ENCODE results near the gene C1orf35.

C1orf35 gene

DNA sequence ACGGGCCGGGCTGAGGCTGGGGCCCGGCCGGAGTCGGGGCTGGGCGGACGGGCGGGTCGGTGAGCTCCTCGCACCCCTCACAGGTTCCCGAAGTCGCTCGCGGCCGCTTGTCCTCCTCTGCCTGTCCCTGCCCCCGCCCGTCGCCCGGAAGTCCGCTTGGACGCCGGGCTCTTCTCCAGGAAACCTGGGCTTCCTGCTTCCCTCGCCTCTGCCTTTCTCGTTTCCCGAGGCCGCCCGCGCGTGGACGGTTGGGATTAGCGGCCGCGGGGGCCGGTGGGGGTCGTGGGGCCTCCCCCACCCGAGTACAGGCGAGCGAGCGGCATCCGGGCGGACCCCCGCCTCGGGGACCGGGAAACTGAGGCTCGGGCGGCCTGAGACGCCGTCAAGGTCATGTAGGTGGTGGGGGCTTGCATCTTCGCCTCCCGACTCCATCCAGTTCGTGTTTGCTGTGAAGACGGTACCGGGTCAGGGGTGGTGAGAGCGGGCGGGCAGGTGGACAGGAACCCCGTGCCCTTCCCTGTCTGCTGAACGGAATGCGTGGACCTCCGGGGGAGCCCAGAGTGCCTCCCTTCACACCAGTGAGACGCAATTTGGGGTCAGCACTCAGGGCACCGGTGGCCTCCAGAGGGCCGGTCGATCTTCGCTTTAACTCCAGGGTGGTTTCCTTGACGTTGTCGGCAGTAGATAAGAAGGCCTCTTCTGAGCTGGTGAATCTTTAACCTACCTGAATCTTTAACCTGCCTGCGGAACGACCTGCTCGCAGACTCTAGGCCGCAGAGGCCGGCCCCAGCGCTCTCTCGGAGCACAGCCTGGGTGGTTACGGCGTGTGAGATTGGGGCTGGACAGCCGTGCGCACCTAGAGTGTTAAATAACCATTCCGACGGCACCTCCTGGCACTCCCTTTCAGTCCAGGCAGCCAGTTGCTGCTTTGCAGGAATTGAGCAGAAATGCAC lies 19.9 kb downstream of the C1orf35 start:
- no peaks in the 10 kb centered on the region for H3K27me3 ChIP-seq (ENCODE audit: insufficient read depth, low read depth, severe bottlenecking)
- H3K27ac ChIP-seq = peak overlapping the region; percentile 83
- H3K4me3 ChIP-seq (ENCODE audit: low read depth, low read length) = peak overlapping the region; percentile 85
- no peak for DNase-seq
- TF ChIP-seq, protein P1, sequence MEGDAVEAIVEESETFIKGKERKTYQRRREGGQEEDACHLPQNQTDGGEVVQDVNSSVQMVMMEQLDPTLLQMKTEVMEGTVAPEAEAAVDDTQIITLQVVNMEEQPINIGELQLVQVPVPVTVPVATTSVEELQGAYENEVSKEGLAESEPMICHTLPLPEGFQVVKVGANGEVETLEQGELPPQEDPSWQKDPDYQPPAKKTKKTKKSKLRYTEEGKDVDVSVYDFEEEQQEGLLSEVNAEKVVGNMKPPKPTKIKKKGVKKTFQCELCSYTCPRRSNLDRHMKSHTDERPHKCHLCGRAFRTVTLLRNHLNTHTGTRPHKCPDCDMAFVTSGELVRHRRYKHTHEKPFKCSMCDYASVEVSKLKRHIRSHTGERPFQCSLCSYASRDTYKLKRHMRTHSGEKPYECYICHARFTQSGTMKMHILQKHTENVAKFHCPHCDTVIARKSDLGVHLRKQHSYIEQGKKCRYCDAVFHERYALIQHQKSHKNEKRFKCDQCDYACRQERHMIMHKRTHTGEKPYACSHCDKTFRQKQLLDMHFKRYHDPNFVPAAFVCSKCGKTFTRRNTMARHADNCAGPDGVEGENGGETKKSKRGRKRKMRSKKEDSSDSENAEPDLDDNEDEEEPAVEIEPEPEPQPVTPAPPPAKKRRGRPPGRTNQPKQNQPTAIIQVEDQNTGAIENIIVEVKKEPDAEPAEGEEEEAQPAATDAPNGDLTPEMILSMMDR (IDR thresholded peaks at IDR 0.05; ENCODE audit: low read depth, low read length) = no peak
- no peaks in the 10 kb centered on the region for H3K9me3 ChIP-seq (ENCODE audit: severe bottlenecking)
- peaks cover 3% of the 10 kb centered on the region for H3K36me3 ChIP-seq

DNA sequence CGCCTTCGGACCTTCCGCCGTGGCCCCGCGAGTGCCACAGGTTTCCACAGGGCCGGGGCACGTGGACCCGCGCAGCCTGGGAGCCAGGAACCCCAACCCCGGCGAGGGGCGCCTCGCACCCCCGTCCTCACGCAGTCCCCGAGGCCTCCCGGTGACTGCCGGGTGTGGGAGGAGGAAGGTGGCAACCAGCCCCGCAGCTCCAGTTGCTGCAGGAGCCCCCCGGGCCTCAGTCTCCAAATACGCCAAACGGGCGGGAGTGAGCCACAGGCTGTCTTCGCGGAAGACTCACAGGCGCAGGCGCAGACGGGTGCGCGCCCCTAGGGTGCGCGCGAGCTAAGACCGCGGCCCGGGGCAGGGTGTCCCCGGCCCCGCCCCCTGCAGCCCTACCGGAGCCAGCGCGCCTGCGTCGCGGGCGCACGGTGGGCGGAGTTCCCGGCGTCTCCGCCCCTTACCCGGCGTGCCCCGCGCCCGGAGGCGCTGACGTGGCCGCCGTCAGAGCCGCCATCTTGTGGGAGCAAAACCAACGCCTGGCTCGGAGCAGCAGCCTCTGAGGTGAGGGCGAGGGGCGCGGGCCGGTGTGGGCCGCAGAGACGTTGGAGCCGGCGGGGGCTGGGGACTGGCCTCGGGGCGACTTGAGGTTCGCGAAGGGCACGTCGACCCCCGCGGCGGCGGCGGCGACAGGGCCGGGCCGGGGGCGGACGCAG lies 20.8 kb downstream of the C1orf35 start, which contains the start of gene ARF1:
Gene ARF1 (plus strand): TSS at position 495 of the 704 bp plus-strand sequence. CDS start 14,407 bp downstream, outside the sequence.
- Histone ChIP-seq H3K9me3 (ENCODE audit: severe bottlenecking) (no peaks in the 10 kb centered on the region), H3K36me3 (peaks cover 3% of the 10 kb centered on the region), H3K4me3 (ENCODE audit: low read depth, low read length) (peak within 1 kb of the TSS; percentile 85), H3K27me3 (ENCODE audit: insufficient read depth, low read depth, severe bottlenecking) (no peaks in the 10 kb centered on the region), H3K27ac (peak within 1 kb of the TSS; percentile 83)
- TF ChIP-seq, protein P1 (IDR thresholded peaks at IDR 0.05; ENCODE audit: low read depth, low read length) = no peak
- peak; percentile 72 for DNase-seq

DNA sequence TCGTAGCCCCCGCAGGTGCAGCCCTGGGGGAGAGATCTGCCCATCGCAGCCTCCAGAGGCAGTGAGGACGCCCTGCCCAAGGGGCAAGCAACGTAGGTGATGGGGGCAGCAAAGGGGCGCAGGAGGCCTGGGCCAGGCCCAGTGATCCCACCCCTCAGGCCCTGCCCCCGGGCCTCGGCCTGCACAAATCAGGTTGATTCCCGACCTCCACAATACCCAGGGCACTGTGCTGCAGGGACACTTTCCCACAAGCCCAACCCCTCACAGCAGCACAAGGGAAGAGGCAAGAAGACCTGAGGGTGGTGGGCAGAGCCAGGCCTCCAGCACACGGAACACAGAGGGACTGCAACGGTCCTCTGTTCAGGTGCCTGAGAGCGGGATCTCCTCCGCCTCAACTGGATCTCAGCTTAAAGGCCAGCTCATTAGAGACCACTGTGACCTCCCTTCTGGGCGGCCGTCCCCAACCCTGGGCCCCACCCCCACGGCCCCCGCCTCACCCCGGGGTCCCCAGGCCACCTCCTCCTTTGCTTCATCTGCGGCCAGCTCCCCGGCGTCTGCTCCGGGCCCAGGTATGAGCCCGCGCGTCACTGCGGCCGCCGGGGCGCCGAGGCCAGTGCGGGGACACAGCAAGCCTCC lies 21.4 kb downstream of the C1orf35 start:
- TF ChIP-seq, protein P1 (IDR thresholded peaks at IDR 0.05; ENCODE audit: low read depth, low read length) = no peak
- Histone ChIP-seq H3K27ac (peak overlapping the region; percentile 76), H3K27me3 (ENCODE audit: insufficient read depth, low read depth, severe bottlenecking) (no peaks in the 10 kb centered on the region), H3K36me3 (peaks cover 3% of the 10 kb centered on the region), H3K9me3 (ENCODE audit: severe bottlenecking) (no peaks in the 10 kb centered on the region), H3K4me3 (ENCODE audit: low read depth, low read length) (peak overlapping the region; percentile 69)
- DNase-seq = no peak

DNA sequence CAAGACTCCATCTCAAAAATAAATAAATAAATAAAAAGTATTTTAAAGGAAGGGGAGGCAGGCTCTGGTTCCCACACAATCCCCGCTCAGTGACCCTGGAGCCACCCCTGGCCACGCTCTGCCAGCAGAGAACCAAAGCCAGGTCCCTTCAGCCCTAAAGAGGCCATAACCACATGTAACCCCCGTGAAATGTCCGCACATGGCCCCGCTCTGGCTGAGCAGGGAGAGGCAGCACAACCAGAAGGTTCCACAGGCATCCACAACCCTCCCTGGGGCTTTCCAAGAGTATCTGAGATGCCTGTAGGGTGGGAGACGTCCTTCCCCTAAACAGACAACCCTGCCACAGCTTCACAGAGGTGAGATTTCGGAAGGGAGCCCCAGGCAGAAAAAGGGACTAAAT lies 22.0 kb downstream of the C1orf35 start:
- no peak for DNase-seq
- Histone ChIP-seq H3K36me3 (peaks cover 3% of the 10 kb centered on the region), H3K4me3 (ENCODE audit: low read depth, low read length) (no peak overlapping the region), H3K9me3 (ENCODE audit: severe bottlenecking) (no peaks in the 10 kb centered on the region), H3K27me3 (ENCODE audit: insufficient read depth, low read depth, severe bottlenecking) (no peaks in the 10 kb centered on the region), H3K27ac (no peak overlapping the region)
- TF ChIP-seq, protein P1 (IDR thresholded peaks at IDR 0.05; ENCODE audit: low read depth, low read length) = no peak

DNA sequence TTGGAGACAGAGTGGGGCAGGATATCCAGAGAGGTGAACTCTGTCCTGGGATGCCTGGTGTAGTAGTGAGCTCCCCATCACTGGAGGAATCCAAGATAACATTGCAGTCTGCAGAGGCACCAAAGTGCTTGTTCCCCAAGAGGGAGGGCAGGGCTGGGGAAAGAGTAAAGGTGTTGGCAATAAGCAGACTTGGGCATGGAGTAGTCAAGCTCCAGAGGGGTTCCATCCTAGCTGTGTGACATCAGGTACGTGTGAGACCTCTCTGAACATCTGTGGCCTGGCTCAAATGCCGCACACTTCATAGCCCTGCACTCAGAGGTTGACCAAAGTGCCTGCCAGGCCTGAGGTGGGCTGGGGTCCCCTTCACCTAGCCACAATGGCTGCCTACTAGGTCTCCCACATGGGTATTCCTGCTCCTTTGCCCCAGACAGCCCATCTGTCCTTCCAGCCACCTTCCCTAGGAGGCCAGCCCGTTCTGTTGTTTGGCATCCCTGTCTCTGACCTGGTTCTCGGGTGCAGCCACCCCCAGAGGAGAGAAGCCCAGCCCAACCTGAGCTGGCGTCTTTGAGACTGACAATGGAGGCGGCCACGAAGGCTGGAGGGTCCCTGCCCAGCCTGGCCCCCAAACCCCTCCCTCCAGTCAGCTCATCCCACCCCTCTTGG lies 23.4 kb downstream of the C1orf35 start:
- Histone ChIP-seq H3K4me3 (ENCODE audit: low read depth, low read length) (no peak overlapping the region), H3K27me3 (ENCODE audit: insufficient read depth, low read depth, severe bottlenecking) (no peaks in the 10 kb centered on the region), H3K9me3 (ENCODE audit: severe bottlenecking) (no peaks in the 10 kb centered on the region), H3K27ac (no peak overlapping the region), H3K36me3 (peaks cover 3% of the 10 kb centered on the region)
- TF ChIP-seq, protein P1 (IDR thresholded peaks at IDR 0.05; ENCODE audit: low read depth, low read length) = no peak
- DNase-seq = no peak

All from WERI-Rb-1 (cell line).